ENCODE measurements around the gene PGLYRP4. TPM values are rescaled to one million over a fixed set of nuclear protein-coding genes. Genes with fewer than 3 reads are reported as not detected.

The PGLYRP4 gene
- total and polyA plus RNA-seq, 8 donors = 4.3 TPM; not detected in 7

- Histone ChIP-seq H3K36me3 (no peaks in the 10 kb centered on the region), H3K4me1 (peaks cover 0 to 14% (median 0%) of the 10 kb centered on the region in 4 donors), H3K27me3 (peaks cover 0 to 68% (median 12%) of the 10 kb centered on the region in 3 donors), H3K4me3 (no peak overlapping the region), H3K9me3 (no peaks in the 10 kb centered on the region), H3K27ac (no peak overlapping the region)
- DNase-seq = peak in 1 of 2 donors; percentile 29
- WGBS, 5 donors = 36 to 61% (median 41%) methylated on average over 3 of the region's 3 CpGs
- intact Hi-C loops (cut with DNase I; ENCODE audit: low total_unique reads) = no loop called here
- TF ChIP-seq CTCF (IDR thresholded peaks at IDR 0.05) (no peak), EP300 (IDR thresholded peaks at IDR 0.05) (no peak), POLR2AphosphoS5 (IDR thresholded peaks at IDR 0.05) (no peak), POLR2A (IDR thresholded peaks at IDR 0.05) (no peak)
Measured at GRCh38 chr1:153344718-153345025, 4.0 kb downstream of the PGLYRP4 start.

GRCh38 chr1:153343811-153344717 lies 4.6 kb downstream of the PGLYRP4 start:
- DNase-seq = no peak
- no peak for TF ChIP-seq EP300 (IDR thresholded peaks at IDR 0.05)
- no peak for TF ChIP-seq CTCF (IDR thresholded peaks at IDR 0.05)
- no peak for TF ChIP-seq POLR2AphosphoS5 (IDR thresholded peaks at IDR 0.05)
- no peak for TF ChIP-seq POLR2A (IDR thresholded peaks at IDR 0.05)
- Histone ChIP-seq H3K27me3 (peaks cover 0 to 62% (median 7%) of the 10 kb centered on the region in 3 donors), H3K9me3 (no peaks in the 10 kb centered on the region), H3K36me3 (no peaks in the 10 kb centered on the region), H3K27ac (no peak overlapping the region), H3K4me1 (peaks cover 0 to 14% (median 0%) of the 10 kb centered on the region in 4 donors), H3K4me3 (no peak overlapping the region)
- intact Hi-C loops (cut with DNase I; ENCODE audit: low total_unique reads) = no loop called here
- 40 to 49% (median 45%) methylated on average over 7 to 9 of the region's 9 CpGs for WGBS, 5 donors

GRCh38 chr1:153343040-153343681 lies 5.5 kb downstream of the PGLYRP4 start:
- no peaks in the 10 kb centered on the region for H3K9me3 ChIP-seq
- H3K36me3 ChIP-seq = no peaks in the 10 kb centered on the region
- intact Hi-C loops (cut with DNase I; ENCODE audit: low total_unique reads) = no loop called here
- H3K27me3 ChIP-seq = peaks cover 0 to 52% (median 4%) of the 10 kb centered on the region in 3 donors
- no peak overlapping the region for H3K27ac ChIP-seq
- DNase-seq = no peak
- WGBS, 5 donors = 40 to 62% (median 45%) methylated on average over 5 of the region's 5 CpGs
- TF ChIP-seq CTCF (IDR thresholded peaks at IDR 0.05) = no peak
- H3K4me1 ChIP-seq = peaks cover 0 to 14% (median 0%) of the 10 kb centered on the region in 4 donors
- H3K4me3 ChIP-seq = no peak overlapping the region

GRCh38 chr1:153342178-153342577 lies 6.5 kb downstream of the PGLYRP4 start:
- TF ChIP-seq CTCF (IDR thresholded peaks at IDR 0.05) (no peak), EP300 (IDR thresholded peaks at IDR 0.05) (no peak), POLR2A (IDR thresholded peaks at IDR 0.05) (no peak), POLR2AphosphoS5 (IDR thresholded peaks at IDR 0.05) (no peak)
- intact Hi-C loops (cut with DNase I; ENCODE audit: low total_unique reads) = no loop called here
- 60 to 70% (median 64%) methylated on average over 3 of the region's 3 CpGs for WGBS, 5 donors
- no peak overlapping the region for H3K4me3 ChIP-seq
- DNase-seq = no peak
- no peak overlapping the region for H3K27ac ChIP-seq
- H3K9me3 ChIP-seq = no peaks in the 10 kb centered on the region
- H3K27me3 ChIP-seq = peaks cover 0 to 44% (median 0%) of the 10 kb centered on the region in 3 donors
- no peaks in the 10 kb centered on the region for H3K36me3 ChIP-seq
- H3K4me1 ChIP-seq = peaks cover 0 to 14% (median 0%) of the 10 kb centered on the region in 4 donors
